GM18858 (cell line): ENCODE measurements around the gene DCUN1D2.
A peak's percentile ranks its signal among the peaks of the same experiment; 100 is the strongest.

ENCODE experiments used
- ATAC-seq: cut with Tn5 transposase; IDR thresholded peaks from one replicate; pipeline ENCODE4 v1.9.1; 2021; ENCODE audit not compliant: unreplicated experiment

Gene DCUN1D2

GRCh38 chr13:113520571-113520970 is 30.1 kb upstream of the DCUN1D2 start:
- ATAC-seq: no peak

- no peak for ATAC-seq
Observed at GRCh38 chr13:113519556-113519955, 29.0 kb upstream of the DCUN1D2 start.

- ATAC-seq: no peak
Observed at GRCh38 chr13:113518076-113518803, 27.7 kb upstream of the DCUN1D2 start.

GRCh38 chr13:113514847-113515246 is 24.3 kb upstream of the DCUN1D2 start:
- ATAC-seq: no peak

- no peak for ATAC-seq
Observed at GRCh38 chr13:113513761-113514160, 23.2 kb upstream of the DCUN1D2 start.

- no peak for ATAC-seq
Observed at GRCh38 chr13:113511361-113511760, 20.9 kb upstream of the DCUN1D2 start.

- no peak for ATAC-seq
Observed at GRCh38 chr13:113510871-113511270, 20.4 kb upstream of the DCUN1D2 start.

- no peak for ATAC-seq
Observed at GRCh38 chr13:113509989-113510388, 19.5 kb upstream of the DCUN1D2 start.

GRCh38 chr13:113508521-113509254 is 18.2 kb upstream of the DCUN1D2 start:
- ATAC-seq: no peak

- no peak for ATAC-seq
Observed at GRCh38 chr13:113507505-113508345, 17.2 kb upstream of the DCUN1D2 start.

- no peak for ATAC-seq
Observed at GRCh38 chr13:113506871-113507388, 16.4 kb upstream of the DCUN1D2 start.

- no peak for ATAC-seq
Observed at GRCh38 chr13:113506025-113506685, 15.6 kb upstream of the DCUN1D2 start.

- ATAC-seq: no peak
Observed at GRCh38 chr13:113502686-113503085, 12.2 kb upstream of the DCUN1D2 start.

GRCh38 chr13:113500530-113501265 is 10.2 kb upstream of the DCUN1D2 start:
- no peak for ATAC-seq

- ATAC-seq: no peak
Observed at GRCh38 chr13:113499936-113500335, 9.4 kb upstream of the DCUN1D2 start.

GRCh38 chr13:113498905-113499304 is 8.4 kb upstream of the DCUN1D2 start:
- ATAC-seq: no peak

- no peak for ATAC-seq
Observed at GRCh38 chr13:113497217-113497616, 6.7 kb upstream of the DCUN1D2 start.

- no peak for ATAC-seq
Observed at GRCh38 chr13:113495494-113496210, 5.1 kb upstream of the DCUN1D2 start.

GRCh38 chr13:113493315-113493951 is 2.9 kb upstream of the DCUN1D2 start:
- peak; percentile 31 for ATAC-seq
